Activated B cell treated with CpG ODN at 0.5 μM for 24 hours (primary cell): ENCODE data around the gene P4HA2. TPM values are rescaled to one million over a fixed set of nuclear protein-coding genes. Genes with fewer than 3 reads are reported as not detected.

Experiments used
- ATAC-seq: fragments of 200-7000 bp; cut with Tn5 transposase; one replicate; pipeline ENCODE4 v1.10.0; 2021; ENCODE audit warnings: low read depth, mild to moderate bottlenecking, moderate library complexity
- CTCF ChIA-PET: fragments of 350-600 bp; sonication (Branson Sonifier 250); formaldehyde crosslinking; loops from one replicate; lab custom pipeline; 2021; ENCODE audit warnings: antibody characterized with exemption; lab: Charles Lee
- POLR2A ChIA-PET: fragments of 350-600 bp; sonication (Branson Sonifier 250); formaldehyde crosslinking; loops from one replicate; lab custom pipeline; 2021; ENCODE audit warnings: antibody characterized with exemption; lab: Charles Lee
- DNase-seq: peaks from one replicate; pipeline ENCODE4 v3.0.0; 2022
- H3K27ac Mint-ChIP-seq: one replicate; pipeline ENCODE4 v1.8.0; 2020; ENCODE audit warnings: mixed read lengths
- H3K27me3 Mint-ChIP-seq: one replicate; pipeline ENCODE4 v1.8.0; 2021; ENCODE audit warnings: mixed read lengths
- H3K36me3 Mint-ChIP-seq: one replicate; pipeline ENCODE4 v1.8.0; 2021; ENCODE audit warnings: low read depth, mixed read lengths
- H3K4me1 Mint-ChIP-seq: one replicate; pipeline ENCODE4 v1.8.0; 2021; ENCODE audit warnings: mixed read lengths
- H3K4me3 Mint-ChIP-seq: one replicate; pipeline ENCODE4 v1.8.0; 2020; ENCODE audit warnings: mild to moderate bottlenecking, mixed read lengths
- H3K9me3 Mint-ChIP-seq: one replicate; pipeline ENCODE4 v1.8.0; 2020; ENCODE audit warnings: mixed read lengths
- intact Hi-C: fragments of 100-400 bp; cut with micrococcal nuclease; formaldehyde crosslinking; loops from one replicate; pipeline ENCODE4 v1.15.1; 2024
- total RNA-seq: library from RNA; stranded (reverse); gene quantifications from 2 replicates; pipeline ENCODE4 v1.2.3, GENCODE V29; 2022
- TF ChIP-seq, protein P1 (sequence below): fragments of 200-600 bp; IDR thresholded peaks from one replicate; pipeline ENCODE4 v1.8.0; 2022; ENCODE audit warnings: antibody characterized with exemption, mild to moderate bottlenecking

P4HA2 gene
- total RNA-seq, 1 donor from 2014 or later = 0.29 TPM

DNA sequence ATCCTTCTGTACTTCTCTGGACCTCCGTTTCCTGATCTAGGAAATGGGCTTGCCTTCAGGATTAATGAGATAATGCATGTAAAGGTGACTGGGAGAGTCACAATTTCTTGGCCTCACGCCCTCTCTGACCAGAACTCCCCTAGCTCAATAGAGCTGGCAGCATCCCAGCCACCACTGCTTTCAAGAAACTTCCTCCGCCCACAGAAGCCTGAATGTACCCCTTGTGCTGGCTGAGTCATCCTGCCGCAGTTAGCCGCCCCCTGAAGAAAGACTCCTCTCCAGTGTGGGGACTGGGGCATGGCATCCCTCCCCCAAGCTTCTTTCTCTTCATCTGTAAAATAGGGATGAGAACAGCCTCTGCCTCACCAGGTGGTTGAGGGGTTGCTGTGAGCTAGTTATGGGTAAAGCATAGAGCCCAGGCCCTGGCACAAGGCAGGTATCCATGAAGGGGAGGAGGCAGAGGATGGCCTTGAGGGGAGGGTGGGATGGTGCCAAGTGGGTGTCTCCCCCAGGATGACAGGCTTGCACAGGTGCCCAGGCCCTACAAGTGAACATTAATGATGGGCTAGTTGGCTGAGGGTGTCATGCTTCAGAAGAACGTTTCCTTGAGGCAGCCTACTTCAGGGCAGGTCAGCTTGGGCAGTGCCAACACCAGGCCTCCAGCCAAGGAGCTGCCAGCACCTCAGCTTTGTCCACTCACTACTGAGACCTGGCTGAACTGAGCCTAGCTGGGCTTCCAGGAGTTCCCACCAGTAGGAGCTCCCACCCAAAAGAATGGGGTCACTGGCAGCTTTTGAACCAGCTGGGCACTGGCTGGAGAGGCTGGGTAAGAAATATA is 33.3 kb upstream of the P4HA2 start:
- intact Hi-C loops = no loop called here
- DNase-seq = no peak
- Mint-ChIP-seq H3K27me3 (peaks cover 13% of the 10 kb centered on the region), H3K27ac (no peak overlapping the region), H3K4me3 (no peak overlapping the region), H3K4me1 (no peaks in the 10 kb centered on the region), H3K9me3 (no peaks in the 10 kb centered on the region), H3K36me3 (no peaks in the 10 kb centered on the region)
- CTCF ChIA-PET = interaction anchor here (2.0 kb wide), 1 partner anchor 23 kb away, joined by 8 read pairs; no protein-coding TSS in a partner anchor
- POLR2A ChIA-PET = interaction anchor here (0.7 kb wide), 1 partner anchor 107 kb away, joined by 6 read pairs; no protein-coding TSS in a partner anchor
- TF ChIP-seq, protein P1, sequence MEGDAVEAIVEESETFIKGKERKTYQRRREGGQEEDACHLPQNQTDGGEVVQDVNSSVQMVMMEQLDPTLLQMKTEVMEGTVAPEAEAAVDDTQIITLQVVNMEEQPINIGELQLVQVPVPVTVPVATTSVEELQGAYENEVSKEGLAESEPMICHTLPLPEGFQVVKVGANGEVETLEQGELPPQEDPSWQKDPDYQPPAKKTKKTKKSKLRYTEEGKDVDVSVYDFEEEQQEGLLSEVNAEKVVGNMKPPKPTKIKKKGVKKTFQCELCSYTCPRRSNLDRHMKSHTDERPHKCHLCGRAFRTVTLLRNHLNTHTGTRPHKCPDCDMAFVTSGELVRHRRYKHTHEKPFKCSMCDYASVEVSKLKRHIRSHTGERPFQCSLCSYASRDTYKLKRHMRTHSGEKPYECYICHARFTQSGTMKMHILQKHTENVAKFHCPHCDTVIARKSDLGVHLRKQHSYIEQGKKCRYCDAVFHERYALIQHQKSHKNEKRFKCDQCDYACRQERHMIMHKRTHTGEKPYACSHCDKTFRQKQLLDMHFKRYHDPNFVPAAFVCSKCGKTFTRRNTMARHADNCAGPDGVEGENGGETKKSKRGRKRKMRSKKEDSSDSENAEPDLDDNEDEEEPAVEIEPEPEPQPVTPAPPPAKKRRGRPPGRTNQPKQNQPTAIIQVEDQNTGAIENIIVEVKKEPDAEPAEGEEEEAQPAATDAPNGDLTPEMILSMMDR = no peak
- ATAC-seq = no peak

DNA sequence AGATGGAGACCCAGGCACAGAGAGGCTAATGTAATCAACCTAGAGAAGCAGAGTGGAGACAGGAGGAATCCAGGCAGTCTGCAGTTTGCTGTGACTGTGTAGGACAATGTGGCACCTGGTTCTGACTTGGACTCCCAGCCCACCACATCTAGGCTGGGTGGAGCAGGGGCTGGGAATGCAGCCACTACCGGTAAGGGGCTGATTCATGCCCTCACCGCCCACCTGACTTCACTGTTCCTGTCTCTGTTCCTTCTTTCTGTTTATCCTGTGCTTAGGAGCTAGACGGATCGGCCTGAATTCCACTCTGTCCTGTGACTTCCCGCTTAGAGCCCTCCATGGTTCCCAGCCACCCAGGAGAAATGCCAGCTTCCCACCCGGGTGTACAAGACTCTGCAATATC is 32.4 kb upstream of the P4HA2 start:
- ChIA-PET POLR2A (no interaction called here), CTCF (no interaction called here)
- H3K27ac Mint-ChIP-seq = no peak overlapping the region
- ATAC-seq (no peak), DNase-seq (no peak)
- H3K36me3 Mint-ChIP-seq = no peaks in the 10 kb centered on the region
- no peak overlapping the region for H3K4me3 Mint-ChIP-seq
- TF ChIP-seq, protein P1 = no peak
- intact Hi-C loops = no loop called here
- peaks cover 21% of the 10 kb centered on the region for H3K27me3 Mint-ChIP-seq
- H3K9me3 Mint-ChIP-seq = no peaks in the 10 kb centered on the region
- no peaks in the 10 kb centered on the region for H3K4me1 Mint-ChIP-seq

DNA sequence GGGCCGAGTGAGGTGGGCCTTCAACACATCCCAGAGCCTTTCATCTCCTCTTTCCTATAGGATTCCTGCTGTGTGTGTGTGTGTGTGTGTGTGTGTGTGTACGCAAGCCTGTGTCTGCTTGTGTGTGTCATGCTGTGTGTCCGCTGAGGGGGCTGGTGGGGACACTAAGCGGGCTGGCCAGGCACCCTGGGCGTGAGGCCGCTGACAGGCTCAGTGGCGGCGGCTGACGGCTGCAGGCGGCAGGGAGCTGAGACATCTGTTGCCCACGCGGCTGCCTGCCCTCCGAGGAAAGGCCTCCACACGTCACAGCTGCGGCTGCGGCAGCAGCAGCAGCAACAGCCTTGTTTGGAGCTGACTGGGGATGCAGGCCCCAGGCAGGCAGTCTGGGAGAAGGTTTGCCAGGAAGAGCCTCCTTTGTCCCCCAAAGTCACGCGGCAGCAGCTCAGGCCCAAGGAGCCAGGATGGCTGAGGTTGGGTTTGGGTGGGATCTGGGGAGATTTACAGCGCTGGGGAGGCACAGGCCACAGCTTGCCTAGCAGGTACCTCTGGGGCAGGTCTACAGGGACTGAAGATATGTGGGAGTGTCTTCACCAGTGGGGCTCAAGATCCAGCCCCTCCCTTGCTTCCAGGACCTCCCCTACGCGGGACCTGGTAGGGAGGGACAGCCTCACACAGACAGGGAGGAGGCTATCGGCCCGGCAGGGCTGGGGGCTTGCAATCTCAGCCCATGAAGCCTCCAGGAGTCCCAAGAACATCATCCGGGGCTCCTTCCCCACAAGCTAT is 31.6 kb upstream of the P4HA2 start:
- H3K4me3 Mint-ChIP-seq = no peak overlapping the region
- POLR2A ChIA-PET = no interaction called here
- no peaks in the 10 kb centered on the region for H3K9me3 Mint-ChIP-seq

DNA sequence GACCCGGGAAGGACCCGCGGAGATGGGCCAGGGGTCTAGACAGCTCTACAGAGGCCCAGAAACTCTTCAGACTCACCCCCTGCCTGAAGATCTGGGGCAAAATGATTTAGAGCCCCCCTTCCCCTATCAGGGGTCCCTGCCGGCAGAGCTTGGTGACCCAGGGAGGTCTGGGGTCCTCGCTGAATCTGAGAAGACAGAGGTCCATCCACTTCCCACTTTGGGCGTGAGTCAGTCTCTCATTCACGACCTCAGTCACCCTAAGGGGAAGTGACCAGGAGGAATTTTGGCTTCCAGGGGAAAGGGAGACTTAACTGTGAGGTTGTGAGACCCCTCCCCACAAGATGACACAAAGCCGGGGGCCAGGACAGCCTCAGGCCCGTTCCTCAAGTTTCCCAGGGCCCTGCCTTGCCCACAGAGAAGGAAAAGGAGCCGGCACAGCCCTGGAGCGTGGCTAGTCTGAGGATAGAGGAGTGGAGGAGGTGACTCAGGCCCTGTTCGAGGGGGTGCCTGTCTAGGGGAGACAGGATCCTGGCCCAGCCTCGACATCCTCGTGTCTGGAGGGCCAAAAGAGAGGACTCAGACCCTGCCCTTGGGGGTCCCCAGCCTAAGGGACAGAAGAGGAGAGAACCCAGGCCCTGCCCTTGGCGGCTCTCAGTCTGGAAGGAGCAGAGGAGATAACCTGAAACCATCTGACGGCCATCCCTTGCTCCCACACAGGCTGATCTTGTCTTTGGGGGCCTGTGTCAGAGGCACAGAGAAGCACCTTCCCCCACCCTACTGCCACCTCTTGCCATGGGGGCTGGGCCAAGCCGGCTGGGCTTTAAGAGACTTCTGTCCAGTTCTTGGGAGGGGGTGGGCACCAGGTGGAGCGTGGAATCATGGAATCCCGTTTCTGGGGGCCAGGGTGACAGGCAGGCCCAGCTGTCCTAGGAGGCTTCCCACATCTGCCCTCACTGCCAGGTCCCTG is 30.7 kb upstream of the P4HA2 start:
- no peak overlapping the region for H3K27ac Mint-ChIP-seq
- POLR2A ChIA-PET = no interaction called here

More for the DNA sequence above, 31.6 kb upstream of the P4HA2 start:
- intact Hi-C loops = no loop called here
- no peak for DNase-seq
- Mint-ChIP-seq H3K36me3 (no peaks in the 10 kb centered on the region), H3K27me3 (peaks cover 22% of the 10 kb centered on the region), H3K27ac (no peak overlapping the region), H3K4me1 (no peaks in the 10 kb centered on the region)
- CTCF ChIA-PET = no interaction called here
- TF ChIP-seq, protein P1 = no peak
- ATAC-seq = no peak

More for the DNA sequence above, 30.7 kb upstream of the P4HA2 start:
- TF ChIP-seq, protein P1 = no peak
- intact Hi-C loops = no loop called here
- no peak for ATAC-seq
- H3K4me3 Mint-ChIP-seq = no peak overlapping the region
- H3K4me1 Mint-ChIP-seq = no peaks in the 10 kb centered on the region
- CTCF ChIA-PET = no interaction called here
- H3K9me3 Mint-ChIP-seq = no peaks in the 10 kb centered on the region
- H3K36me3 Mint-ChIP-seq = no peaks in the 10 kb centered on the region
- peaks cover 22% of the 10 kb centered on the region for H3K27me3 Mint-ChIP-seq
- DNase-seq = no peak
